Activated naive CD8-positive, alpha-beta T cell treated with anti-CD3 and anti-CD28 coated beads, Interleukin-2, amount 10 ng/mL, durations not matched to agents 7 days and 5 days (primary cell): ENCODE measurements around the gene AGPAT2. TPM values are rescaled to one million over a fixed set of nuclear protein-coding genes. Genes with fewer than 3 reads are reported as not detected.

Experiments
- ATAC-seq: fragments of 150-1000 bp; cut with Tn5 transposase; one replicate; pipeline ENCODE4 v1.10.0; 2021; ENCODE audit warnings: low read depth, moderate library complexity
- POLR2A ChIA-PET: fragments of 350-600 bp; sonication (Branson Sonifier 250); formaldehyde crosslinking; loops from one replicate; lab custom pipeline; 2021; ENCODE audit warnings: antibody characterized with exemption; lab: Charles Lee
- DNase-seq: peaks from one replicate; pipeline ENCODE4 v3.0.0; 2021
- H3K27ac Mint-ChIP-seq: one replicate; pipeline ENCODE4 v1.8.0; 2022; ENCODE audit warnings: mild to moderate bottlenecking, mixed read lengths
- H3K27me3 Mint-ChIP-seq: one replicate; pipeline ENCODE4 v1.8.0; 2022; ENCODE audit warnings: mild to moderate bottlenecking, moderate library complexity, mixed read lengths
- H3K36me3 Mint-ChIP-seq: one replicate; pipeline ENCODE4 v1.8.0; 2021; ENCODE audit warnings: mild to moderate bottlenecking, mixed read lengths
- H3K4me1 Mint-ChIP-seq: one replicate; pipeline ENCODE4 v1.8.0; 2021; ENCODE audit warnings: mixed read lengths
- H3K4me3 Mint-ChIP-seq: one replicate; pipeline ENCODE4 v1.8.0; 2022; ENCODE audit warnings: mild to moderate bottlenecking, moderate library complexity, mixed read lengths
- H3K9me3 Mint-ChIP-seq: one replicate; pipeline ENCODE4 v1.8.0; 2021; ENCODE audit warnings: mixed read lengths
- total RNA-seq, 2 experiments: library from RNA; stranded (reverse); gene quantifications; one replicate each; pipeline ENCODE4 v1.2.3, GENCODE V29; 2021

AGPAT2 gene
- total RNA-seq: 10 to 100 TPM; 21.6 to 24.8 TPM

DNA sequence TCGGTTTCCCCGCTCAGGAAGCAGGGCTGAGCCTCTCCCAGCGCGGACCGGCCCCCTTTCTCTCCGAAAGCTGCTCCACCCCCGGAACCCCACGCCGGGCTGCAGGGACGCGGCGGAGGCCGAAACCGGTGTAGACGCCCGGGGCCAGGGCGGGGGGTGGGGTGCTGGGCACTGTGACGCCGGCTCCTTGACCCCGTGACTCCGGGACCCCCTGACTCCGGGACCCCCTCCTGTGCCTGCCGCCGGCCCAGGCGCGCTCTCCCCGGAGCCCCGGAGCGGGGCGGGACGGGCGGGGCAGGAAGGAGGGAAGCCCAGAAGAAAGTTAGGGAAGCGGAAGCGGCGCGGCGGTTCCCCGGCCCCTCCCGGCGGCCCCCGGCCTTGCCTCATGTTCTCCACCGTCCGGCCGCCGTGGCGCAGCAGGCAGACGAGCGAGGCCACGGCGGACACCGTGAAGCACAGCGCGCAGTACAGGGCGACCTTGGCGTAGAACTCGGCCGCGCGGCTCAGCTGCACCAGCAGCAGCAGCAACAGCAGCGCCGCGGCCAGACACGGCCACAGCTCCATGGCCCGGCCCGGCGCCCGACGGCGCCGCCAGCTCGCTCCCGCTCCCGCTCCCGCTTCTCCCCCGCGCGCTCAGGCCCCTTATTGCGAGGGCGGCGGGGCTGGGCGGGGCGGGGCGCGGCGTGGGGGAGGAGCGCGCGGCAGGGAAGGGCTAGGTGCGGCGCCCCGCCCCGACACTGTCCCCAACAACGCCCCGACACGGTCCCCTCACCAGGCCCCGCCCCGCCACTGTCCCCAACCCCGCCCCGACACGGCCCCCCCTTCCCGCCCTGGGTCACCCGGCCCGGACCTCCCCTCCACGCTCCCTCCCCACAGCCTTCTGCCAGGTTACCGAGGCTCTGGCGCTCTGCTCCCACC lies at the start of gene AGPAT2:
Gene AGPAT2 (minus strand): TSS at position 664 of the 918 bp plus-strand sequence. CDS start 100 bp downstream, at position 564.
- Mint-ChIP-seq H3K36me3 (no peaks in the 10 kb centered on the region), H3K27ac (peak within 1 kb of the TSS; percentile 80), H3K9me3 (no peaks in the 10 kb centered on the region), H3K4me3 (peak within 1 kb of the TSS; percentile 87), H3K4me1 (peaks cover 5% of the 10 kb centered on the region), H3K27me3 (no peaks in the 10 kb centered on the region)
- DNase-seq (peak; percentile 82), ATAC-seq (peak; percentile 76)
- POLR2A ChIA-PET: interaction anchor here (0.5 to 4.3 kb wide), 8 partner anchors 14 to 383 kb away, joined by 3 to 24 read pairs (median 4); partner anchors contain the start of gene SAPCD2

DNA sequence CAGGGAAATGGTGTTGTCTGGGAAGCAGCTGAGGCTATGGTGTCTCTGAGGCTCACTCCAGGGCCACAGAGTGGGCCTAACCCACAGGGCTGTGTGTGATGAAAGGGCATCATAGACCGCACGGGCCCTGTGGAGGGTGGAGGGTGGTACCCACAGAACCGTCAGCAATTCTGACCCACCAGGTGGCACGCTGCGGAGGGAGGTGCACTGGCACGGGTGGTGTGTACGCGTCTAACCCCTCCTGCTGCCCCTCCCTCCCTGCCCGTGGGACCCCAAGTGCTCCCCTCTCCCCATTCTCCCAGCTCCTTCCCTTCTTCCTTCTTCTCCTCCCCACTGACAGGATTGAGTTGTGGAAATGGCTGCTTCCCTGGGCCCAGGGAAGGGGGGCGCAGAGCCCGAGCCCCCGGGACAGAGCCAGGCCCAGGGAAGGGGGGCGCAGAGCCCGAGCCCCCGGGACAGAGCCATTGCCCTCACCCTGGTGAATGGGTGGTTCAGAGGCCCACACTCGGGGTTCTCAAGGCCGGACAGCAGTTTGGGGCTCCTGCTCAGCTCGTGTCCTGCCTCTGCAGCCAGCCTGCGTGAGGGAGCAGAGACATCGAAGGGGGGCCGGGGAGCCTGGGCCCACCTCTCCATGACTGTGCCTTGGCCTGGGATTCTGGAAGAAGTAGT lies 48.7 kb upstream of the AGPAT2 start:
- POLR2A ChIA-PET: no interaction called here
- DNase-seq (no peak), ATAC-seq (no peak)
- Mint-ChIP-seq H3K27me3 (no peaks in the 10 kb centered on the region), H3K4me1 (no peaks in the 10 kb centered on the region), H3K36me3 (no peaks in the 10 kb centered on the region), H3K27ac (no peak overlapping the region), H3K4me3 (no peak overlapping the region), H3K9me3 (no peaks in the 10 kb centered on the region)

DNA sequence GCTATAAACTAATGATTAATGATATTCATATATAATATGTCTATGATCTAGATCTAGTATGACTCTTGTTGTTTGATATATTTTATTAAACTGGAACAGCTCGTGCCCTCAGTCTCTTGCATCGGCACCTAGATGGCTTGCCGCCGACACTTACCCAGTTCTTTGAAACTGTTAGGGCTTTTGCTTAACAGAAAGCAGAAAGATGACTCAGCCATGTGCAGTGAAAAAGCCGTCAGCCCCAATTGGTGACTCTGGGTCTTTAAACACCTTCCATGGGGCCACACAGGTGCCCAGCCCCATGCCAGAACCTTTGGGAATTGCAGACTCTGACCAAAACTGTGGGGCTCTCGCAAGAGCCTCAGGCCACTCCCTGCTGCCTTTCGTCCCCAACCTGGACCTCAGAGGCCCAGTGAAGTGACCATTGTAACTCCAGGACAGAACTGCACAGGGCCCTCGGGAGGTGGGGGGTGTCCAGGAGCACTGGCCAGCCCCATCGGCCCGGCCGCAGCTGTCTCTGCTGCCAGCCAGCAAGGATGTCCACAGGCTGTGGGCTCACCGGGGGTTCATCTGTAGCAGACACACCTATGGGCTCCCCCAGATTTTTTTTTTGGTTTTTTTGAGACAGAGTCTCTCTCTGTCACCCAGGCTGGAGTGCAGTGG lies 47.7 kb upstream of the AGPAT2 start:
- POLR2A ChIA-PET: no interaction called here
- ATAC-seq (no peak), DNase-seq (no peak)
- H3K27me3 Mint-ChIP-seq: no peaks in the 10 kb centered on the region
- no peaks in the 10 kb centered on the region for H3K9me3 Mint-ChIP-seq
- H3K4me1 Mint-ChIP-seq: peaks cover under 1% of the 10 kb centered on the region
- H3K27ac Mint-ChIP-seq: no peak overlapping the region
- no peak overlapping the region for H3K4me3 Mint-ChIP-seq
- no peaks in the 10 kb centered on the region for H3K36me3 Mint-ChIP-seq

DNA sequence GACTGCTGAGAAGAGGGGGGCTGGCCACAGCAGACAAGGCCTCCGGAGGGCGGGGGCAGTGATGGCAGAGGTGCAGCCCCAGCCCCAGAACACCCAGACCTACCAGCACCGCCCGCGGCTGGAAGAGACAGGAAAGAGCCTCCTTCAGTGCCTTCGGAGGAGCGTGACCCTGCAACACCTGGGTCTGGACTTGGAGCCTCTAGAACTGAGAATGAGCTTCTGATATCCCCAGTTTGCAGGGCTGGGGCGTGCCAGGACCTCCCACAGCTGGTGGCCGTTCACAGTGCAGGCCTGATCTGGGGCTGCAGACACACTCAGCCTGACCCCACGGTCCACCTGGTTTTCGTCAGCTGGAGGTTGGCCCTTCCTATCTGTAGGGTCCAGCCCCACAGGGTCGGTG lies 46.4 kb upstream of the AGPAT2 start:
- Mint-ChIP-seq H3K27me3 (peaks cover 2% of the 10 kb centered on the region), H3K9me3 (no peaks in the 10 kb centered on the region), H3K27ac (no peak overlapping the region), H3K36me3 (no peaks in the 10 kb centered on the region), H3K4me1 (peaks cover 7% of the 10 kb centered on the region), H3K4me3 (no peak overlapping the region)
- POLR2A ChIA-PET: no interaction called here
- no peak for ATAC-seq
- no peak for DNase-seq

DNA sequence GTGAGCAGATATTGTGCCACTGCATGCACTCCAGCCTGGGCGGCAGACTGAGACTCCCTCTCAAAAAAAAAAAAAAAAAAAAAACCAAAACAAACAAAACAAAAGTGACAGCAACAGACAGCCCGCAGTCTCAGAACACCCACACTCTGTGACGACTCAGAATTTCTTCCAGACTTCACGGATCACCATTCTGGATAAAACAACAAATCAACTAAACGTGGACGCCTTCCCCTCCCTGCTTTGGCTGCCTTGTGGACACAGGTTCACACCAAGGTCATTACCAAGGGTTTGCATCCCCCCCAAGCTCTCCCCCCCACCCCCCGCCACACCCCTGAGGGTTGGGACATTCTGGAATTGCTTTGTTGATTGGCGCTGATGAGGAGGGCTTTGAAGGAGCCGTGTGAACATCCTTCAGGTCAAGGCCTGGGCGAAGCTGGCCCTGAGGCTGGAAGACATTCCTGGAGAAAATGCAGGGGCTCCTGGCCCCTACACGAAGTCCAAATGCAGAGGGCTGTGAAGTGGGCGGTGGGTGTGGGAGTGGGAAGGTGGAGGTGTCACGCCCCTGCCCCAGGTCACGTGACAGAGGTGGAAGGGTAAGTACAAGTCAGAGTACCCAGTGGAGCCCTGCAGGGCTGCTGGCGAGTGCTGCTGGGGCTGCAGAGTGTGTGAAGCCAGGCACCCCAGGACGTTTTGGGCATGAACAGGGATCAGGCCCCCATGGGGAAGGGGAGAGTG lies 45.4 kb upstream of the AGPAT2 start:
- DNase-seq (no peak), ATAC-seq (no peak)
- Mint-ChIP-seq H3K36me3 (no peaks in the 10 kb centered on the region), H3K9me3 (no peaks in the 10 kb centered on the region), H3K4me1 (peaks cover 7% of the 10 kb centered on the region), H3K4me3 (no peak overlapping the region), H3K27ac (no peak overlapping the region), H3K27me3 (peaks cover 2% of the 10 kb centered on the region)
- POLR2A ChIA-PET: no interaction called here

DNA sequence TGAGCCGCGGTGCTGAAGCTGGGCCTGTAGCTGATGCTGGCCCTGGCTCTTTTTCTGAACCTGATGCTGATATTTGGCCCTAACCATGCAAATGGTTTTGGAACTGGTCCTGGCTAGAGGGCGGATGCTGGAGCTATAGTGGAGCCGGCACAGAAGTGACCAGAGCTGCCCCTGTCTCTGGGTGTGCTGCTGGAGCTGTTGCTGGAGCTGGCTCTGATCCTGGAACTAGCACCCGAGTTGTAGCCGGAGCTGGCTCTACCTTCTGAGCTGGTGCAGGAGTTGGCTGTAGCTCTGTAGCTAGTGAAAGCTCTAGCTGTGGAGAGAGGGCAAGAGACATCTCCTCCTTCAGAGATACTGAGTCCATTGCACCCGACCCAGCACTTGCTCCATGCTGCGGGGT lies 42.7 kb upstream of the AGPAT2 start:
- peak overlapping the region; percentile 42 for H3K4me3 Mint-ChIP-seq
- peaks cover 2% of the 10 kb centered on the region for H3K27me3 Mint-ChIP-seq
- POLR2A ChIA-PET: interaction anchor here (0.5 to 1.3 kb wide), 4 partner anchors 10 to 191 kb away, joined by 3 to 6 read pairs (median 4); no protein-coding TSS in a partner anchor
- H3K27ac Mint-ChIP-seq: no peak overlapping the region
- DNase-seq (no peak), ATAC-seq (no peak)
- H3K4me1 Mint-ChIP-seq: peaks cover 20% of the 10 kb centered on the region
- H3K36me3 Mint-ChIP-seq: peaks cover 9% of the 10 kb centered on the region
- H3K9me3 Mint-ChIP-seq: no peaks in the 10 kb centered on the region

DNA sequence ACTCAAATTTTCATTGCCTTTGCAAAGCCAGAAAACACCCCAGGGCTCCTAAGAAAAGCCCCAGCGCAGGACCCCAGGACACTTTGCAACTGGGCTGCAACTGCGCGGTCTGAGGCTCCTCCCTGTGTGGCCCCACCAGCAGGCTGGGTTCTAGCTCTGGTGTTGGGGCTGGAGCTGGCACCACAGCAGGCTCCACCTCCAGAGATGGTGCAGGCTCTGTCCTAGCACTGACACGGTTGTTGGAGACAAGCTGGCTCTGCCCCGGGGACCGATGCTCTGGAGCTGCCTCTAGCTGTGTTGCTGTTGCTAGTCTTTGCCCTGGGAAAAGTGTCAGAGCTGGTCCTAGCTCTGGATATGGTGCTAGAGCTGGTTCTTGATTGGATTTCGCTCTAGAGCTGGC lies 41.9 kb upstream of the AGPAT2 start:
- ATAC-seq (no peak), DNase-seq (no peak)
- Mint-ChIP-seq H3K9me3 (no peaks in the 10 kb centered on the region), H3K27me3 (peaks cover 2% of the 10 kb centered on the region), H3K36me3 (peaks cover 11% of the 10 kb centered on the region), H3K4me3 (peak overlapping the region; percentile 42), H3K4me1 (peaks cover 23% of the 10 kb centered on the region), H3K27ac (no peak overlapping the region)
- POLR2A ChIA-PET: interaction anchor here (0.5 to 3.0 kb wide), 11 partner anchors 11 to 302 kb away, joined by 3 to 52 read pairs (median 4); partner anchors contain the start of genes NOTCH1 and RABL6

DNA sequence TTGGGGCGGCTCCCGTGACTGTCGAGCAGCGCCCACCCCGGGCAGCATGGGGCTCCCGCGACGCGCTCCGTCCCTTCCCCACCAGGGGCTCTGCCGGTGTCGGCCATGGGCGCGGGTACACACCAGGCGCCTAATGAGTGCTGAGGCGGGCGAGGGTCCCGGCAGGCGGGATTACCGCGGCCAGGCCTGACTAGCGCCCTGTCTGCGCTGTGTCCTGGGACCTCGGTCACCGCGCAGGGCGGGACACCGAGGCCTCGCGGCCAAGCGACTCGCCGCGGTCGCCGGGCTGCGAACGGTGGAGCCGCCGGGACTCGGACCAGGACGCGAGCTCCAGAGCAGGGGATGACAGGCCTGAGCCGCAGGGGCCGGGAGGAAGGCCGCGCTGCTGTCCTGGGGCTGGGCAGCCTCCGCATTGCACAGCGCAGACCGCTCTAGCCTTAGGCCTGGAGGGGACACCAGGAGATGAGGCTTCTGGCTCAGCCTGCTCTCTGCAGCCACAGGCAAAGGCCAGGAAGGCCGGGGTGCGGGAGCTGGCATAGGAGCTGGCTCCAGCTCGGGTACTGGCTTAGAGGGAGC lies 41.4 kb upstream of the AGPAT2 start:
- DNase-seq (peak; percentile 57), ATAC-seq (peak; percentile 12)
- no peak overlapping the region for H3K27ac Mint-ChIP-seq
- H3K27me3 Mint-ChIP-seq: peaks cover 2% of the 10 kb centered on the region
- peaks cover 23% of the 10 kb centered on the region for H3K4me1 Mint-ChIP-seq
- no peaks in the 10 kb centered on the region for H3K9me3 Mint-ChIP-seq
- peak overlapping the region; percentile 42 for H3K4me3 Mint-ChIP-seq
- H3K36me3 Mint-ChIP-seq: peaks cover 15% of the 10 kb centered on the region
- POLR2A ChIA-PET: interaction anchor here (0.6 to 4.0 kb wide), 27 partner anchors 9 to 619 kb away, joined by 3 to 52 read pairs (median 4); partner anchors contain the start of genes AGPAT2, AJM1, DIPK1B and LCN10

DNA sequence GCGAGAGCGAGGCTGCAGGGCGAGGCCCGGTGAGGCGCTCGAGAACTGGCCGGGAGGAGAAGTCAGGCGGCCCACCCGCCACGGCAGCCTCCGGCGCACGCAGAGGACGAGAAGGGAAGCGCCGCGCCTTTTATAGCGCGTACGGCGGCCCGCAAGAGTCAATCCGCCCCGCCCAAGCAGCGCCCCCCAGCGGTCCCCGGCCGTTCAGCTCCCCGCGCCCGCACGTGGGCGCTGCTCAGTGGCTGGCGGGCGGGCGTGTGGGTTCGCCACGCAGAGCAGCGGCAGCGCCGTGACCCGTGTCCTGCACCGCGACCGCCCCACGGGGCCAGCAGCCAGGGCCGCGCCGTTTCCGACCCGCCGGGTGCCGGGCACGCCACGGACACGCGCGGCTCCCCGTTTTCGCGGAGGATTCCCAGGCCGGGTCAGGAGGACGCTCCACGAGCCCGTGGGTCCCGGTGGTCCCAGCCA lies 40.9 kb upstream of the AGPAT2 start:
- H3K36me3 Mint-ChIP-seq: peaks cover 16% of the 10 kb centered on the region
- no peak overlapping the region for H3K27ac Mint-ChIP-seq
- ATAC-seq: peak; percentile 75

DNA sequence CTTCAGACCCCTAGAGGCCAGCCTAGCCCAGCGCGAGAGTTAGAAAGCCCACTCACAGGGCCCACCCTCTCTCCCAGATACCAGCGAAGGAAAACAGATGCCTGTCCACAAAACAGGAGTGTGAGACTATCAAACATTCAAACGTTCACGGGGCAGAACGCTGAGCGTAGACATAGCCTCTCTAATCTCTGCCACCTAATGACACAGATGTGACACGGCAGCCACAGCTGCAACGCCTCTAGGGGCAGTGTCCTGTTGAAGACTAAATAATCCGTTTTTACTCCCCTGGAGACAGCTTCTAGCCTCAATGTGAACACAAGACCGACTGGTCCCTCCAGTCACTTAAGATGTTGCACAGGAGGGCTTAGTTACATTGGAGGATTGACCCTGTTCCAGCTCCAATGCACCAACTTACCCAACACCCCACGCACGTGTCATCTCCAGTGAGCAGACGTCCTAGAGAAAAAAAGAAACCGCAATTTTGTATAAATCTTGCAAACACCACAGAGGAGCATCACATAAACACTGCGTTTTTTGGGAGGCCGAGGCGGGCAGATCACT lies 39.5 kb upstream of the AGPAT2 start:
- Mint-ChIP-seq H3K4me1 (peaks cover 23% of the 10 kb centered on the region), H3K9me3 (no peaks in the 10 kb centered on the region), H3K27me3 (peaks cover 2% of the 10 kb centered on the region), H3K27ac (peak overlapping the region; percentile 95), H3K36me3 (peaks cover 16% of the 10 kb centered on the region), H3K4me3 (peak overlapping the region; percentile 98)
- POLR2A ChIA-PET: interaction anchor here (0.6 to 4.0 kb wide), 16 partner anchors 11 to 732 kb away, joined by 3 to 52 read pairs (median 6); partner anchors contain the start of genes AGPAT2, DIPK1B, LCN10 and RABL6
- ATAC-seq (peak; percentile 43), DNase-seq (peak; percentile 52)

More for the DNA sequence above, 40.9 kb upstream of the AGPAT2 start:
- peaks cover 23% of the 10 kb centered on the region for H3K4me1 Mint-ChIP-seq
- peaks cover 2% of the 10 kb centered on the region for H3K27me3 Mint-ChIP-seq
- no peaks in the 10 kb centered on the region for H3K9me3 Mint-ChIP-seq
- DNase-seq: peak; percentile 98
- POLR2A ChIA-PET: interaction anchor here (0.6 to 4.0 kb wide), 26 partner anchors 10 to 619 kb away, joined by 3 to 52 read pairs (median 4); partner anchors contain the start of genes AGPAT2, AJM1, DIPK1B and LCN10
- H3K4me3 Mint-ChIP-seq: peak overlapping the region; percentile 98

DNA sequence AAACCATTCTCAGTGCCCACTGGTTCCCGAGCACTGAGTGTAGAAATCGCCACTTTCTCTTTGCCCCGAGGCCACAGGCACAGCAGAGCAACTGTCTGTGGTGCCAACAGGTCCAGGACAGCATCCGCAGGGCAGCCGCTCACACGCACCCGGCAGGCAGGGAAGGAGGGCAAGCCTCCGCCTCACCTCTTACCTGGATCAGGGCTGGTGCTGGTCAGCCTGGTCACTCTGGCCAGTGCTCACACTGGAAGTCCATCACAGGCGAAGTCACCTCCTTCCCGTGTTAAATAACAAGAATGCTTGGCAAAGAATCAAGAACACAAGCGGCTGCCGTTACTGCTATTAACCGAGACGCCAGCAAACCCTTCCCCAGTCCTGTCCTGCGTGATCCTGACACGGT lies 38.9 kb upstream of the AGPAT2 start:
- Mint-ChIP-seq H3K4me3 (peak overlapping the region; percentile 98), H3K4me1 (peaks cover 23% of the 10 kb centered on the region), H3K27me3 (peaks cover 2% of the 10 kb centered on the region), H3K36me3 (peaks cover 16% of the 10 kb centered on the region), H3K9me3 (no peaks in the 10 kb centered on the region), H3K27ac (peak overlapping the region; percentile 95)
- no peak for ATAC-seq
- POLR2A ChIA-PET: interaction anchor here (0.6 to 4.0 kb wide), 6 partner anchors 12 to 54 kb away, joined by 3 to 52 read pairs (median 22); partner anchors contain the start of genes AGPAT2, DIPK1B and LCN10
- DNase-seq: no peak
